Measurements from ENCODE around the gene BABAM2.

DNA sequence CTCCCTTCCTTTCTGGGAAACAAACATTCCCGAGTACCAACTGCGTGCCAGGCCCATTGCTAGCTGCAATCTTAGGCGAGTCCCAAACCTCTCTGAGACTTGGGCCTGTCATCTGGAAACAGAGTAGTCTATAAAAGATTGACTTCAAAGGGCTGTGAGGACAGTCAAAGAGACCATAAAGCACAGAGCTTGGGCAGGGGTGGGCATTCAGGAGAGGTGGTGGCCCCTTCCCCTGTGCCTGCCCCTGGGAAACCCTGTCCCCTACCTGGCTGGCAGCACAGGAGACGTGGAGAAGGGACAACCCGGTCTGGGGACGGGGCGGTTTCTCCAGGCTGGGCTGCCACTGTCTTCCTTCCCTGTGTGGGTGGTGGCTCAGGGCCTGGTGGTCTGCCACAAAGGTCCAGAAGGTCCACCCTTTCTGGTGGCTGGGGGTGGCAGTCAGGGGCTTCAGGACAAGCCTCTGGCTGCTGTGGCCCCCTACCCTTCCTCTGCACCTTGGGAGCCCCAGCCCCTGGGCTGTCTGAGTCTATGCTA is 468.2 kb downstream of the BABAM2 start:
- TF ChIP-seq, protein P1, sequence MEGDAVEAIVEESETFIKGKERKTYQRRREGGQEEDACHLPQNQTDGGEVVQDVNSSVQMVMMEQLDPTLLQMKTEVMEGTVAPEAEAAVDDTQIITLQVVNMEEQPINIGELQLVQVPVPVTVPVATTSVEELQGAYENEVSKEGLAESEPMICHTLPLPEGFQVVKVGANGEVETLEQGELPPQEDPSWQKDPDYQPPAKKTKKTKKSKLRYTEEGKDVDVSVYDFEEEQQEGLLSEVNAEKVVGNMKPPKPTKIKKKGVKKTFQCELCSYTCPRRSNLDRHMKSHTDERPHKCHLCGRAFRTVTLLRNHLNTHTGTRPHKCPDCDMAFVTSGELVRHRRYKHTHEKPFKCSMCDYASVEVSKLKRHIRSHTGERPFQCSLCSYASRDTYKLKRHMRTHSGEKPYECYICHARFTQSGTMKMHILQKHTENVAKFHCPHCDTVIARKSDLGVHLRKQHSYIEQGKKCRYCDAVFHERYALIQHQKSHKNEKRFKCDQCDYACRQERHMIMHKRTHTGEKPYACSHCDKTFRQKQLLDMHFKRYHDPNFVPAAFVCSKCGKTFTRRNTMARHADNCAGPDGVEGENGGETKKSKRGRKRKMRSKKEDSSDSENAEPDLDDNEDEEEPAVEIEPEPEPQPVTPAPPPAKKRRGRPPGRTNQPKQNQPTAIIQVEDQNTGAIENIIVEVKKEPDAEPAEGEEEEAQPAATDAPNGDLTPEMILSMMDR (IDR thresholded peaks at IDR 0.05): no peak
- TF ChIP-seq POLR2A (IDR thresholded peaks at IDR 0.05): no peak

All from right lobe of liver (tissue), 4 donors.